ENCODE results near the gene FAM107B.

GRCh38 chr10:14617852-14618251 lies 156.8 kb downstream of the FAM107B start:
- TF ChIP-seq CTCF (conservative IDR thresholded peaks at IDR 0.05) (no peak; the same call in 1 of the 2 replicates), EZH2 (IDR thresholded peaks at IDR 0.05; ENCODE audit: low read depth) (no peak)

Measured in PC-9 (cell line).